Right lobe of liver (tissue), 6 donors: Measurements from ENCODE around the gene EMP1. TPM values are rescaled to one million over a fixed set of nuclear protein-coding genes. Genes with fewer than 3 reads are reported as not detected.

Experiments used
- ATAC-seq, 4 donors: fragments of 200-7000 bp; cut with Tn5 transposase; one replicate each; pipeline ENCODE4 v1.9.1; 2020; ENCODE audit warnings: mild to moderate bottlenecking in 4 of 4, moderate library complexity in 4 of 4
- DNase-seq, 3 donors: peaks; one replicate each; pipeline ENCODE4 v3.0.0-alpha.2; 2020
- H3K27ac ChIP-seq, 3 donors: fragments of 200-600 bp; one replicate each; pipeline ENCODE4 v1.8.0; 2022
- H3K27me3 ChIP-seq, 2 donors: fragments of 200-600 bp; one replicate each; pipeline ENCODE4 v1.8.0; 2022
- H3K36me3 ChIP-seq, 4 donors: fragments of 200-600 bp; sonication (generic) in 1 of 4; one replicate each; pipeline versions ENCODE4 v1.5.1 to v1.8.0; 2017 to 2022; ENCODE audit warnings: control low read depth in 1 of 4
- H3K4me1 ChIP-seq, 4 donors: fragments of 200-600 bp; sonication (generic) in 1 of 4; one replicate each; pipeline versions ENCODE4 v1.5.1 to v1.8.0; 2017 to 2022; ENCODE audit warnings: control low read depth in 1 of 4
- H3K4me3 ChIP-seq, 3 donors: fragments of 200-600 bp; one replicate each; pipeline ENCODE4 v1.8.0; 2022
- H3K9me3 ChIP-seq, 4 donors: fragments of 200-600 bp; sonication (generic) in 1 of 4; one replicate each; pipeline versions ENCODE4 v1.5.1 to v1.8.0; 2017 to 2022; ENCODE audit warnings: control low read depth in 1 of 4
- POLR2A ChIP-seq: fragments of 450-650 bp; IDR thresholded peaks from one replicate; pipeline ENCODE4 v1.6.1; 2017; ENCODE audit warnings: antibody characterized with exemption, mild to moderate bottlenecking
- WGBS: methylation state at CpG from one replicate; pipeline ENCODE4 v1.1.6; 2018; ENCODE audit warnings: low coverage, low lambda C conversion rate; ENCODE audit not compliant: insufficient coverage; ENCODE audit errors: missing lambda C conversion rate; 5-methylcytosine and 5-hydroxymethylcytosine counted together
- intact Hi-C, 2 donors: fragments of 100-400 bp; cut with DNase I; formaldehyde crosslinking; loops; one replicate each; pipeline versions ENCODE4 v1.11.2 to v1.14.1; 2022
- total RNA-seq, 6 experiments: library from RNA; depleted of rRNA in 2 of 6; stranded (reverse); fragments of >200 nt in 2 of 6; fragmentation: NEBNext Ultra II Directional in 3 of 6; extraction: Animal tissue kit (Norgen Biotek cat#: 25700) in 3 of 6; gene quantifications; one replicate each; pipeline versions ENCODE4 v1.1.0 to v1.2.4, GENCODE V29; 2016 to 2023
- TF ChIP-seq, protein P1 (sequence below), 4 donors: fragments of 200-600 bp in 3 of 4; fragments of 450-650 bp in 1 of 4; IDR thresholded peaks; one replicate each; pipeline versions ENCODE4 v1.5.1 to v1.8.0; 2016 to 2022; ENCODE audit warnings: antibody characterized with exemption in 4 of 4, mild to moderate bottlenecking in 2 of 4
- donor health status: DM: no; HTN: yes; CAD: no.
- donor health status: DM: no; HTN: no; CAD: no.
- donor health status: DM: no; HTN: no; CAD: no.
- donor health status: DM: no; HTN: yes; CAD: no.
- donor health status: DM: no; HTN: yes; CAD: no.

EMP1 gene
- total RNA-seq, 6 experiments from 2014 or later: 3.1 to 25.0 (median 14.5) TPM

DNA sequence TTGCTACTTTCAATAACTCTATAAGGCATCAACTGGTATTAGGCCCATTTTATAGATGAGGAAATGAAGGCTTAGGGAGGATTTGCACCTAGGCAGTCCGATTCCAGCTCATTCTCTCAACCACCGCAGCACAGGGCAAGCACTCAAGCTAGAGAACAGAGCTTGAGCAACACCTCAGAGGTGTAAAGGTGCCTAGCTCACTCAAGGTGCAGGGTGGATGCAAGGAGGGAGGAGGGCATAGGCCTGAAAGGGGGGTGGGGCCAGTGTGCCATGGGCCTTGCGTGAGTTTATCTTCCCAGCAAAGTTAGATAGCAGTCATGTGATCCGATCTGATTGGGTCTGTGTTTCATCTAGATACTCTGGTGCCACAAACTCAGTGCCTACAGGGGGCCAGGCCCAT, 10.2 kb upstream of the EMP1 start:
- Histone ChIP-seq H3K4me3 (no peak overlapping the region), H3K9me3 (no peaks in the 10 kb centered on the region), H3K4me1 (peaks cover 0 to 13% (median 0%) of the 10 kb centered on the region in 4 donors), H3K36me3 (no peaks in the 10 kb centered on the region), H3K27ac (no peak overlapping the region), H3K27me3 (no peaks in the 10 kb centered on the region)
- TF ChIP-seq POLR2A: no peak
- TF ChIP-seq, protein P1, sequence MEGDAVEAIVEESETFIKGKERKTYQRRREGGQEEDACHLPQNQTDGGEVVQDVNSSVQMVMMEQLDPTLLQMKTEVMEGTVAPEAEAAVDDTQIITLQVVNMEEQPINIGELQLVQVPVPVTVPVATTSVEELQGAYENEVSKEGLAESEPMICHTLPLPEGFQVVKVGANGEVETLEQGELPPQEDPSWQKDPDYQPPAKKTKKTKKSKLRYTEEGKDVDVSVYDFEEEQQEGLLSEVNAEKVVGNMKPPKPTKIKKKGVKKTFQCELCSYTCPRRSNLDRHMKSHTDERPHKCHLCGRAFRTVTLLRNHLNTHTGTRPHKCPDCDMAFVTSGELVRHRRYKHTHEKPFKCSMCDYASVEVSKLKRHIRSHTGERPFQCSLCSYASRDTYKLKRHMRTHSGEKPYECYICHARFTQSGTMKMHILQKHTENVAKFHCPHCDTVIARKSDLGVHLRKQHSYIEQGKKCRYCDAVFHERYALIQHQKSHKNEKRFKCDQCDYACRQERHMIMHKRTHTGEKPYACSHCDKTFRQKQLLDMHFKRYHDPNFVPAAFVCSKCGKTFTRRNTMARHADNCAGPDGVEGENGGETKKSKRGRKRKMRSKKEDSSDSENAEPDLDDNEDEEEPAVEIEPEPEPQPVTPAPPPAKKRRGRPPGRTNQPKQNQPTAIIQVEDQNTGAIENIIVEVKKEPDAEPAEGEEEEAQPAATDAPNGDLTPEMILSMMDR (IDR thresholded peaks at IDR 0.05): no peak
- ATAC-seq: no peak
- 92% methylated on average over 4 of the region's 4 CpGs for WGBS
- intact Hi-C loops: no loop called here
- no peak for DNase-seq

DNA sequence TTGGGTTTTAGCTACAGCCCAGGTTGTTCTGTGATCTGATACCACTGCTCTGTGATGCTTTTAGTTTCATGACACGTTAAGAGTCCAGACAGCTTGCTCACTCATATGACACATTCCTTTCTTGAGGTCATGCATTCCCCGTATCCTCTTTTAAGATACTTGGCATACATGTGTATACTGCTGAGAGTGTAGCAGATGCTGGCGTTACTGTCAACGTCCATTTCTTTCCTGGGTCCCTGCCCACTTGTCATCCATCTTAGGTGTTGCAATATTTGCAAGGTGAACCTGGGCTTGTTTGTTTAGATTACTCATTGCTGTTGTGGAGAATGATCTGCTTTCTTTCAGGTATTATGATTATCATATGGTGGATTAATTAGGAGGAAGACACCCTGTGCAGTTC, 9.1 kb upstream of the EMP1 start:
- Histone ChIP-seq H3K4me3 (no peak overlapping the region), H3K9me3 (no peaks in the 10 kb centered on the region), H3K27me3 (no peaks in the 10 kb centered on the region), H3K36me3 (no peaks in the 10 kb centered on the region), H3K4me1 (peaks cover 0 to 13% (median 0%) of the 10 kb centered on the region in 4 donors), H3K27ac (no peak overlapping the region)
- 33% methylated on average over 4 of the region's 4 CpGs for WGBS
- ATAC-seq: peak; percentile 40 to 88 (median 79)
- TF ChIP-seq, protein P1 (IDR thresholded peaks at IDR 0.05): no peak
- TF ChIP-seq POLR2A: no peak
- DNase-seq: no peak
- intact Hi-C loops: no loop called here

DNA sequence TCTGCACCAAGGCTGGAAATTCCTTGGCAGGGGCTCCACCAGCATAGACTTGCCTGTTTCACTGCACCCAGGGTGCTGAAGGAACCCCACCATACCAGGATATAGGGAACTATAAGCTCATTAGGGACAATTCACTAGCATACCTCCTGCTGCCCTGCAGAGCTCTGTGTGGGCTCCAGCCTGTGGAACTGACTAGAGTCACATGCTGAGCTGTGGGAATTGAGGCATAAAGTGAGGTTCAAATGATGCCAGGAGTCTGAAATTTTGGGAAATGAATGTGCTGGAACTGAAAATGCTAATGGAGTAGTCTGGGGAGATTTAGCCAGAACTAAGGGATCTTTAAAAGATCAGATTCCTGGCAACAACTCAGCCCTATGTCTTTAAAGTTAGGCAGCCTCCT, 7.3 kb upstream of the EMP1 start:
- Histone ChIP-seq H3K36me3 (no peaks in the 10 kb centered on the region), H3K27me3 (no peaks in the 10 kb centered on the region), H3K4me1 (peaks cover 0 to 13% (median 0%) of the 10 kb centered on the region in 4 donors), H3K4me3 (no peak overlapping the region), H3K27ac (no peak overlapping the region), H3K9me3 (no peaks in the 10 kb centered on the region)
- ATAC-seq: no peak
- no peak for TF ChIP-seq POLR2A
- TF ChIP-seq, protein P1 (IDR thresholded peaks at IDR 0.05): no peak
- intact Hi-C loops: no loop called here
- no peak for DNase-seq

DNA sequence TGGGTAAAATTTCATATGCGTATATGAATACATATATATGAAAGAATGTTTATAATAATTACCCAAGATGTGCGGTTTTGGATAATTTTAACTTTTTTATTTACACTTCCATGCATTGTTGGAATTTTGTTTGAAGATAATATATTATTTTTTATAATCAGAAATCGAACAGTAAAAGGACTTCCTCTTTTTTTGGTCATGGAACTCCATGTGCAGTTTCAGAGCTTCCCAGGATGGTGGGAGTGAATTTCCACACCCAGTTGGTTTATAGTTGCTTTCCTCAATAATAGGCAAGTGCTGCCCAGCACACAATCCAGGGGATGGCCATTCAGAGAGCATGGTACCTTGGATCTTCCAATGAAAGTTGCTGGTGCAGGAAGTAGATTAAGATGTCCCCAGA, 6.3 kb upstream of the EMP1 start:
- TF ChIP-seq, protein P1 (IDR thresholded peaks at IDR 0.05): no peak
- TF ChIP-seq POLR2A: no peak
- intact Hi-C loops: no loop called here
- H3K4me3 ChIP-seq: no peak overlapping the region
- no peak overlapping the region for H3K27ac ChIP-seq
- no peak for DNase-seq
- no peaks in the 10 kb centered on the region for H3K9me3 ChIP-seq
- ATAC-seq: no peak
- WGBS: 52% methylated on average over 3 of the region's 3 CpGs
- no peaks in the 10 kb centered on the region for H3K27me3 ChIP-seq
- peaks cover 0 to 14% (median 0%) of the 10 kb centered on the region in 4 donors for H3K4me1 ChIP-seq
- H3K36me3 ChIP-seq: no peaks in the 10 kb centered on the region

DNA sequence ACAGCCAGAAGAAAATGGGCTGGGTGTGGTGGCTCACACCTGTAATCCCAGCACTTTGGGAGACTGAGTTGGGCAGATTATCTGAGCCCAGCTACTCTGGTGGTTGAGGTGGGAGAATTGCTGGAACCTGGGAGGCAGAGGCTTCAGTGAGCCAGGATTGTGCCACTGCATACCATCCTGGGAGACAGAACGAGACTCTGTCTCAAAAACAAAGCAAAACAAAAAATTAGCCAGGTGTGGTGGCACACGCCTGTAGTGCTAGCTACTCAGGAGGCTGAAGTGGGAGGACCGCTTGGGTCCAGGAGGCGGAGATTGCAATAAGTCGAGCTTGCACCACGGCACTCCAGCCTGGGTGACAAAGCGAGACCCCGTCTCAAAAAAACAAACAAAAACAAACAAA, 3.8 kb upstream of the EMP1 start:
- H3K27me3 ChIP-seq: no peaks in the 10 kb centered on the region
- 87% methylated on average over 4 of the region's 8 CpGs for WGBS
- H3K9me3 ChIP-seq: no peaks in the 10 kb centered on the region
- intact Hi-C loops: no loop called here
- ATAC-seq (no peak), DNase-seq (no peak)
- H3K4me3 ChIP-seq: no peak overlapping the region
- no peaks in the 10 kb centered on the region for H3K36me3 ChIP-seq
- TF ChIP-seq POLR2A: no peak
- TF ChIP-seq, protein P1 (IDR thresholded peaks at IDR 0.05): no peak
- peaks cover 0 to 28% (median 6%) of the 10 kb centered on the region in 4 donors for H3K4me1 ChIP-seq
- no peak overlapping the region for H3K27ac ChIP-seq
